SU-DHL-6 (cell line): Measurements from ENCODE around the gene CHN1.

Source experiments
- H2AFZ ChIP-seq: fragments of 200-600 bp; sonication (generic); 2 replicates; pipeline ENCODE4 v1.6.1; 2014; ENCODE audit warnings: low read depth, mild to moderate bottlenecking, moderate library complexity, mixed read lengths, antibody characterized with exemption, low read length; ENCODE audit not compliant: severe bottlenecking
- H3F3A ChIP-seq: fragments of 200-600 bp; shearing (Covaris generic); 2 replicates; pipeline ENCODE4 v1.6.0; 2016; ENCODE audit warnings: antibody characterized with exemption, mild to moderate bottlenecking; ENCODE audit not compliant: insufficient read depth
- H3K27ac ChIP-seq: fragments of 200-600 bp; sonication (generic); 2 replicates; pipeline ENCODE4 v1.5.1; 2016; ENCODE audit warnings: low read depth, mild to moderate bottlenecking, low read length, moderate library complexity, mixed read lengths
- H3K27me3 ChIP-seq: fragments of 200-600 bp; sonication (generic), shearing (Covaris generic); 2 replicates; pipeline ENCODE4 v1.6.0; 2014; ENCODE audit warnings: mild to moderate bottlenecking, low read length
- H3K36me3 ChIP-seq: fragments of 200-600 bp; sonication (generic); 2 replicates; pipeline ENCODE4 v1.6.1; 2014; ENCODE audit warnings: mild to moderate bottlenecking, low read length, mixed read lengths
- H3K4me2 ChIP-seq: fragments of 300-600, 200-600 bp; shearing (Covaris generic), sonication (generic); 2 replicates; pipeline ENCODE4 v1.6.0; 2014; ENCODE audit warnings: low read length, low read depth, mild to moderate bottlenecking; ENCODE audit not compliant: poor library complexity, severe bottlenecking
- H3K4me3 ChIP-seq: fragments of 200-600 bp; sonication (generic); 2 replicates; pipeline ENCODE4 v1.5.1; 2014; ENCODE audit warnings: antibody characterized with exemption, low read length, mild to moderate bottlenecking, mixed read lengths; ENCODE audit not compliant: insufficient read depth, poor library complexity, severe bottlenecking
- H3K79me2 ChIP-seq: fragments of 200-600 bp; sonication (generic); 2 replicates; pipeline ENCODE4 v1.6.1; 2014; ENCODE audit warnings: mild to moderate bottlenecking, low read length, moderate library complexity; ENCODE audit not compliant: insufficient read depth
- H3K9ac ChIP-seq: fragments of 200-600 bp; sonication (generic); 2 replicates; pipeline ENCODE4 v1.7.0; 2014; ENCODE audit warnings: mild to moderate bottlenecking, low read length
- H3K9me2 ChIP-seq: fragments of 200-600 bp; sonication (generic); replicated peaks from 2 replicates; pipeline ENCODE4 v1.6.1; 2014; ENCODE audit warnings: low read length; ENCODE audit not compliant: insufficient read depth
- H3K9me3 ChIP-seq: fragments of 200-600 bp; sonication (generic); 2 replicates; pipeline ENCODE4 v1.6.1; 2014; ENCODE audit warnings: low read length, mixed read lengths; ENCODE audit not compliant: insufficient read depth
- H4K20me1 ChIP-seq: fragments of 200-600 bp; sonication (generic); 2 replicates; pipeline ENCODE4 v1.6.1; 2014; ENCODE audit warnings: low read depth, mild to moderate bottlenecking, antibody characterized with exemption, low read length, moderate library complexity, mixed read lengths
- CTCF ChIP-seq: fragments of 200-600 bp; sonication (generic); IDR thresholded peaks from one replicate; pipeline ENCODE4 v1.5.1; 2017; ENCODE audit warnings: antibody characterized with exemption, mild to moderate bottlenecking, low read length, moderate library complexity; ENCODE audit not compliant: insufficient read depth, poor library complexity, severe bottlenecking
- EZH2phosphoT487 ChIP-seq: fragments of 200-600 bp; sonication (generic), shearing (Covaris generic); conservative IDR thresholded peaks from 2 replicates; pipeline ENCODE4 v1.6.1; 2018; ENCODE audit warnings: mild to moderate bottlenecking, antibody characterized with exemption, low read length, moderate library complexity, mixed read lengths

CHN1 gene

GRCh38 chr2:175003875-175004729, 1.1 kb downstream of the CHN1 start:
- H3K36me3 ChIP-seq, result no peaks in the 10 kb centered on the region
- H3K27me3 ChIP-seq, result 0 out of 2 replicates have a peak, but pooled peaks cover 3% of the 10 kb centered on the region
- H3K4me3 ChIP-seq, result no peak overlapping the region
- TF ChIP-seq CTCF, result no peak
- TF ChIP-seq EZH2phosphoT487, result no peak
- H3K79me2 ChIP-seq, result no peaks in the 10 kb centered on the region
- no peaks in the 10 kb centered on the region for H3K9me3 ChIP-seq
- H3K9me2 ChIP-seq, result no peaks in the 10 kb centered on the region
- H3F3A ChIP-seq, result no peaks in the 10 kb centered on the region; the same call in 1 of the 2 replicates
- peak overlapping the region; percentile 24 for H3K4me2 ChIP-seq
- H2AFZ ChIP-seq, result no peak overlapping the region
- no peak overlapping the region for H3K27ac ChIP-seq
- no peaks in the 10 kb centered on the region for H4K20me1 ChIP-seq
- H3K9ac ChIP-seq, result no peak overlapping the region

GRCh38 chr2:175002547-175003274, 2.5 kb downstream of the CHN1 start:
- no peak overlapping the region for H3K9ac ChIP-seq
- H3K27ac ChIP-seq, result no peak overlapping the region
- H3K27me3 ChIP-seq, result 0 out of 2 replicates have a peak, but pooled peaks cover 3% of the 10 kb centered on the region

GRCh38 chr2:175001566-175001965, 3.6 kb downstream of the CHN1 start:
- H3K4me2 ChIP-seq, result no peak overlapping the region
- H3K4me3 ChIP-seq, result no peak overlapping the region
- no peak overlapping the region for H3K27ac ChIP-seq
- H2AFZ ChIP-seq, result no peak overlapping the region
- H3K27me3 ChIP-seq, result 0 out of 2 replicates have a peak, but pooled peaks cover 3% of the 10 kb centered on the region
- no peaks in the 10 kb centered on the region for H3K79me2 ChIP-seq
- H3K9me2 ChIP-seq, result no peaks in the 10 kb centered on the region
- no peaks in the 10 kb centered on the region; the same call in 1 of the 2 replicates for H3F3A ChIP-seq
- no peaks in the 10 kb centered on the region for H3K9me3 ChIP-seq
- no peak for TF ChIP-seq EZH2phosphoT487
- no peak for TF ChIP-seq CTCF
- no peaks in the 10 kb centered on the region for H3K36me3 ChIP-seq
- H4K20me1 ChIP-seq, result no peaks in the 10 kb centered on the region
- no peak overlapping the region for H3K9ac ChIP-seq

More at GRCh38 chr2:175002547-175003274, 2.5 kb downstream of the CHN1 start:
- Histone ChIP-seq H3K36me3 (no peaks in the 10 kb centered on the region), H3K4me2 (no peak overlapping the region), H3K9me2 (no peaks in the 10 kb centered on the region), H3F3A (no peaks in the 10 kb centered on the region; the same call in 1 of the 2 replicates), H2AFZ (no peak overlapping the region), H3K4me3 (no peak overlapping the region), H3K79me2 (no peaks in the 10 kb centered on the region), H4K20me1 (no peaks in the 10 kb centered on the region), H3K9me3 (no peaks in the 10 kb centered on the region)
- TF ChIP-seq EZH2phosphoT487, result no peak
- TF ChIP-seq CTCF, result no peak
